PC-3 (cell line): ENCODE measurements around the gene LNX2.

Experiments used
- CTCF ChIP-seq: fragments of 300-600 bp; sonication (generic); conservative IDR thresholded peaks from 2 replicates; pipeline ENCODE4 v1.5.1; 2017; ENCODE audit warnings: antibody characterized with exemption, low read depth, mild to moderate bottlenecking, low read length
- EZH2 ChIP-seq: fragments of 300-600 bp; sonication (generic); IDR thresholded peaks from one replicate; pipeline ENCODE4 v1.6.1; 2017; ENCODE audit warnings: antibody characterized with exemption, mild to moderate bottlenecking, low read length; ENCODE audit not compliant: unreplicated experiment

GRCh38 chr13:27562457-27562856 is 57.9 kb downstream of the LNX2 start:
- no peak for TF ChIP-seq CTCF
- no peak for TF ChIP-seq EZH2
